Lower leg skin (tissue), 3 donors: ENCODE results near the gene PTPRN2.

Source experiments
- POLR2A ChIP-seq, 2 donors: fragments of 450-650 bp; IDR thresholded peaks; one replicate each; pipeline ENCODE4 v1.6.1; 2016 to 2017; ENCODE audit warnings: antibody characterized with exemption in 2 of 2, mild to moderate bottlenecking in 1 of 2, moderate library complexity in 1 of 2
- TF ChIP-seq, protein P1 (sequence below), 3 donors: fragments of 450-650 bp; IDR thresholded peaks; one replicate each; pipeline ENCODE4 v1.5.1; 2016; ENCODE audit warnings: antibody characterized with exemption in 3 of 3, mild to moderate bottlenecking in 3 of 3, moderate library complexity in 2 of 3

DNA sequence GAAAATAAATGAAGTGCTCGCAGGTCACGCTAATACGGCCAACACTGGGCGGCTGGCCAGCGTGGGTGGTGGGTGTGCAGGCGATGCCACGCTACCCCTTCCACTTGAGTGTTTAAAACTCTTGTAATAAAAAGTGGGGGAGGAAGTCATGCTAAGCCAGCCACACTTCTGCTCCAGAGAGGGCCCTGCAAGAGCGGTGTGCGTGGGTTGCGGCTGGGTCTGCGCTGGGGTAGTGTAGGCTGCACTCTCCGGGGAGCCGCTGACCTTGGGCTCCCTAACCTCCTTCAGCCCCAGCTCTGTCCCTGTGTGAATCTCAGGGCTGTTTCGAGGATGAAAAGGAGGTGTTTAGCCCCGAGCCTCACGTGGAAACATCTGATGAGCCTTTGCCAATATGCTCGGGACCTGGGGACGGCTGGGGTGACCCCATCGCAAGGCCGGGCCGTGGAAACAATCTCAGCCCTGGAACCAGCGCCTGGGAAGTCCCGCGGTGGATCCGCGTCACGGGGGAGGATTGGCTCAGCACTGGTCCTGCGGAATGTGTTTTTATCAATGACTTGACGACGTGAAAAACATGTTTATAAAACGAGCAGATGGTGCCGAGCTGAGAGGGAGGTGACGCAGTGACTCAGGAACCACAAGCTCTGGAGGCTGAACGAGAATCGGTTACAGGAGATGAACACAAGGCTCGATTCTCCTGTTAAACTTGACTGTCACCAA is 972.4 kb downstream of the PTPRN2 start:
- TF ChIP-seq POLR2A (IDR thresholded peaks at IDR 0.05) = no peak
- TF ChIP-seq, protein P1, sequence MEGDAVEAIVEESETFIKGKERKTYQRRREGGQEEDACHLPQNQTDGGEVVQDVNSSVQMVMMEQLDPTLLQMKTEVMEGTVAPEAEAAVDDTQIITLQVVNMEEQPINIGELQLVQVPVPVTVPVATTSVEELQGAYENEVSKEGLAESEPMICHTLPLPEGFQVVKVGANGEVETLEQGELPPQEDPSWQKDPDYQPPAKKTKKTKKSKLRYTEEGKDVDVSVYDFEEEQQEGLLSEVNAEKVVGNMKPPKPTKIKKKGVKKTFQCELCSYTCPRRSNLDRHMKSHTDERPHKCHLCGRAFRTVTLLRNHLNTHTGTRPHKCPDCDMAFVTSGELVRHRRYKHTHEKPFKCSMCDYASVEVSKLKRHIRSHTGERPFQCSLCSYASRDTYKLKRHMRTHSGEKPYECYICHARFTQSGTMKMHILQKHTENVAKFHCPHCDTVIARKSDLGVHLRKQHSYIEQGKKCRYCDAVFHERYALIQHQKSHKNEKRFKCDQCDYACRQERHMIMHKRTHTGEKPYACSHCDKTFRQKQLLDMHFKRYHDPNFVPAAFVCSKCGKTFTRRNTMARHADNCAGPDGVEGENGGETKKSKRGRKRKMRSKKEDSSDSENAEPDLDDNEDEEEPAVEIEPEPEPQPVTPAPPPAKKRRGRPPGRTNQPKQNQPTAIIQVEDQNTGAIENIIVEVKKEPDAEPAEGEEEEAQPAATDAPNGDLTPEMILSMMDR (IDR thresholded peaks at IDR 0.05) = no peak
